K562 treated with DMSO at 1 percent for 12 hours (cell line): ENCODE results near the gene NFS1. TPM values are rescaled to one million over a fixed set of nuclear protein-coding genes. Genes with fewer than 3 reads are reported as not detected.

Experiments
- total RNA-seq: library from RNA; unstranded; fragments of 300-600 nt; gene quantifications from 2 replicates; pipeline ENCODE4 v1.2.3, GENCODE V29; 2022; ENCODE audit not compliant: insufficient read depth

Gene NFS1
- total RNA-seq = 33.3 and 40.4 TPM in 2 replicates

DNA sequence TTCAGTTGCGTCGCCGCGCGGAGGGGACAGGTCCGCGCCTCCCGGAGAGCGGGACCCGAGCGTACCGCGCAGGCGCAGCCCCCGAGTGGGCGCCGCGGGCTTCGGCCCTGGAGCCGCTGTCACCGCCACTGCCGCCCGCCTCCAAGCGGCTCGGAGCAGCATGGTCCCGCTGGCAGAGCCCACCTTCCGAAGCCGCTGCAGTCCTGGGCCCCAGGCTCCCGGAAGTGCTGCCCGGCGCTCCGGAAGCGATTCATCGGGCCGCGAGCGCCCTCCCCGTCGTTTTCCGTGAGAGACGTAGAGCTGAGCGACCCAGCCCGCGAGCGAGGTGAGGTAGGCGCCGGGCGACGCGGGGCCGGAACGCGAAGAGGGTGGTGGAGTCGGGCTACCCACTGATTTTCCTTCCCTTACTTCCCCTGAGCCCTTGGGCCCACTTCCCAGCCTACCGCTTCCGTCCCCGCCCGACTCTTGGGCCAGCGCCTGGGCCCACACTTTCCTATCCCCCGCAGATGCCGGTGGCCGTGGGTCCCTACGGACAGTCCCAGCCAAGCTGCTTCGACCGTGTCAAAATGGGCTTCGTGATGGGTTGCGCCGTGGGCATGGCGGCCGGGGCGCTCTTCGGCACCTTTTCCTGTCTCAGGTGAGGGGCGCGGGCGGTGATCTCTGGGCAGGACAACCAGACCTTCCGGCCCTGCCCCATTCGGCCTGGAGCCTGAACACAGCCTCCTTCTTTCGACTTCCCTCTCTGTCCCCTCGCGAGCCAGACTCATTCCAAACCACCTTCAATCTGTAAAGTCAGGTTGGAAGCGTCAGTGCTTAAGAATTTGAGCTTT is at the start of gene NFS1, which contains the start of gene ROMO1:
Gene NFS1, minus strand, starts transcription at position 226 of the 830 bp plus-strand sequence. Its CDS starts 64 bp downstream, at position 162.
Gene ROMO1, plus strand, starts transcription at position 279 of the 830 bp plus-strand sequence. Its CDS starts 228 bp downstream, at position 507.

DNA sequence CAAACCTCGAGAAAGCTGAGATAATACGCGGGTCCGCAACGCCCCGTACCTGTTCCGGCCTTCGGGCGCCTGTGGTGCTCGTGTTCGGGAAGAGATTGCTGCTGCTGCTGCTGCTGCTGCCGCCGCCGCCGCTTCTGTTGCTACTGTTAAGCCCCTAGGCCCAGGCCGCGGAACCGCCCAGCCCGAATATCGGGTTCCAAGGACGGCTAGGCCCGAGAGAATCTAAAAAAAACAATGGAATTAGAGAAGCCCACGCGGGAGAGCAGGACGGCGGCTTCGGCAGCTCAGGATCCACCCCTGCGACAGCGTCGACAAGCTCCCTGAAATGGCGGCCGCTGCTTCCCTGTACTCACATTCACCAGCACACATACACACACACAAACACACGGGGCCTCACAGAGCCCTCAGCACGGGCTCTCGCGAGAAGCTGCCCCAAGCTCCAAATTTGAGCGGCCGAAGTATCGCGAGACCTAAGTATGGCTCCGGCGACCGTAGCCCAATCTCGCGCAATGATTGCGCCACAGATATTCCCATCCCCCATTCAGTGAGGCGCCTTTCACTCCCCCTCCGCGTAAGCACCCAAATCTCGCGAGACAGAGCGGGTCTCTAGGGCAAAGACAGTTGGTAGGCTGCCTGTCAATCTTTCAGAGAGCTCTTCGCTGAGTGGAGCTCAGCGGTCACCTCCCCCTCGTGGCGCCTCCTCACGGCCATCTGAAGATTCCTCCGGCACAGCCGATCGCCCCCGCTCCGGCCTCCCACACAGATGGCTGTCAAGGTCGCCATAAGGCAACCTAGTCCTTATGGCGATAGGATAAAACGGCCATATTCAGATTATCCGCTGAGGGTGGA is 43.0 kb upstream of the NFS1 start, which contains the start of gene RBM39:
Gene RBM39, minus strand, starts transcription at position 369 of the 849 bp plus-strand sequence. CDS start 1,386 bp downstream, outside the sequence.

DNA sequence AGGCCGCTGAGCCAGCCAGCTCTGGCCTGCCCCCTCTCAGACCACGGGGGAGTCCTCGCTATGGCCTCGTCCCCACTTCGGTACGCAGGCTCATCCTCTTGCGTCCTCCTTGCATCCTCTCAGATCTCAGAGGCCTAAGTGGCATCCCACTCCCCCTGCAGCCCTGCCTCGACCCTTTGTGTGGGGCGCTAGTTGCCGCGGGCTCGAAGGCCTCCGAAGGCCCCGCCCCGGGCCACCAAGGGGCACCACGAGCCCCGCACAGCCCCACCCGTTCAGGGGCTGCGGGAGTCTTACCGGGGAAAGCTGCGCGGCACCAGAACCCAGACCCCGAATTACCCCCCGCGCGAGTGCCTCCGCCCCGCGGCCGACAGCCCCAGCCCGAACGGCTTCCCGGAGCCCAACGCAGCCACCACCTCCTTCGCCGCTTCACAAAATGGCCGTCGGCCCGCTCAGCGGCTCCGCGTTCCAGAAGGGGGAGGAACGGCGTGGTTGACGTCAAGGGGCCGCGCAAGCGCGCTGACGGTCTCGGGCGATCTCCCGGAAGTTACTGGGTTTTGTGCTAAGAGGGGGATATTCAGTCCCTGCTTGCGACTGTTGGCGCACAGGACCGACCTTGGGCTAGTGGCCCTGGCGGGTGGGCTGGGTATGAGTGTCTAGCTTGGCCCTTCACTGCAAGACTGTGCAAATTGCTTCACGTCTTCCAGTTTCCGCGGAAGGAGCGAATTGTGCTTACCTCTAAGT is 34.5 kb downstream of the NFS1 start, which contains the start of the genes CPNE1 and RBM12:
Gene CPNE1, minus strand, starts transcription at position 435 of the 741 bp plus-strand sequence. CDS start 31,977 bp downstream, outside the sequence.
Gene RBM12, minus strand, starts transcription at position 435 of the 741 bp plus-strand sequence. CDS start 9,578 bp downstream, outside the sequence.

Other genes starting within 250 kb of the NFS1 start
- gene CEP250, start 243.8 kb downstream of the NFS1 start, total RNA-seq = 3.7 and 28.4 TPM in 2 replicates
- not detected in 2 replicates for gene C20orf173, start 169.7 kb downstream of the NFS1 start, total RNA-seq
- 366 and 377 TPM in 2 replicates for gene ERGIC3, start 157.3 kb downstream of the NFS1 start, total RNA-seq
- gene SPAG4, start 83.5 kb downstream of the NFS1 start, total RNA-seq = 4.8 and 6.1 TPM in 2 replicates
- 108 and 148 TPM in 2 replicates for gene CPNE1, start 34.5 kb downstream of the NFS1 start, total RNA-seq
- 13.9 and 40.7 TPM in 2 replicates for gene RBM12, start 34.5 kb downstream of the NFS1 start, total RNA-seq
- 216 and 536 TPM in 2 replicates for gene ROMO1, start 53 bp upstream of the NFS1 start, total RNA-seq
- gene RBM39, start 42.9 kb upstream of the NFS1 start, total RNA-seq = 87.3 and 240 TPM in 2 replicates
- 20.1 and 44.5 TPM in 2 replicates for gene PHF20, start 72.7 kb upstream of the NFS1 start, total RNA-seq